H9 (cell line): ENCODE results near the gene PIP5KL1. TPM values are rescaled to one million over a fixed set of nuclear protein-coding genes. Genes with fewer than 3 reads are reported as not detected.

Experiments
- DNase-seq: peaks from one replicate; pipeline ENCODE4 v3.0.0-alpha.2; 2017
- H2AFZ ChIP-seq: one replicate; pipeline ENCODE4 v1.6.1; 2013; ENCODE audit warnings: mild to moderate bottlenecking, low read length, control low read depth, moderate library complexity
- H2AK5ac ChIP-seq: 2 replicates; pipeline ENCODE4 v1.6.1; 2013; ENCODE audit warnings: low read length, control low read depth, mixed read lengths; ENCODE audit not compliant: insufficient read length
- H2BK120ac ChIP-seq: one replicate; pipeline ENCODE4 v1.6.1; 2013; ENCODE audit warnings: low read depth, mild to moderate bottlenecking, low read length, control low read depth, inconsistent platforms; ENCODE audit not compliant: poor library complexity, severe bottlenecking
- H2BK12ac ChIP-seq: 2 replicates; pipeline ENCODE4 v1.6.1; 2013; ENCODE audit warnings: low read length, control low read depth, mixed read lengths, low read depth; ENCODE audit not compliant: insufficient read length
- H2BK15ac ChIP-seq: 2 replicates; pipeline ENCODE4 v1.6.1; 2013; ENCODE audit warnings: low read depth, low read length, control low read depth
- H2BK20ac ChIP-seq: one replicate; pipeline ENCODE4 v1.6.1; 2013; ENCODE audit warnings: low read depth, mild to moderate bottlenecking, low read length, control low read depth, inconsistent platforms; ENCODE audit not compliant: poor library complexity, severe bottlenecking
- H2BK5ac ChIP-seq: 2 replicates; pipeline ENCODE4 v1.6.1; 2013; ENCODE audit warnings: low read length, control low read depth, mixed read lengths; ENCODE audit not compliant: insufficient read length
- H3K14ac ChIP-seq: 2 replicates; pipeline ENCODE4 v1.6.1; 2013; ENCODE audit warnings: low read length, control low read depth; ENCODE audit not compliant: insufficient read depth
- H3K18ac ChIP-seq: 2 replicates; pipeline ENCODE4 v1.6.1; 2013; ENCODE audit warnings: low read depth, mild to moderate bottlenecking, mixed read lengths, low read length, control low read depth; ENCODE audit not compliant: insufficient read length
- H3K23ac ChIP-seq: 2 replicates; pipeline ENCODE4 v1.6.1; 2013; ENCODE audit warnings: low read length, control low read depth, mixed read lengths, low read depth; ENCODE audit not compliant: insufficient read length
- H3K23me2 ChIP-seq: 2 replicates; pipeline ENCODE4 v1.6.1; 2013; ENCODE audit warnings: low read depth, mild to moderate bottlenecking, mixed read lengths, low read length, control low read depth; ENCODE audit not compliant: insufficient read length, poor library complexity, severe bottlenecking
- H3K27ac ChIP-seq: 2 replicates; pipeline ENCODE4 v1.5.1; 2013; ENCODE audit warnings: low read length, control low read depth, mixed read lengths, low read depth; ENCODE audit not compliant: insufficient read length
- H3K27me3 ChIP-seq: 2 replicates; pipeline ENCODE4 v1.6.1; 2013; ENCODE audit warnings: low read length, control low read depth, inconsistent platforms; ENCODE audit not compliant: insufficient read depth
- H3K4ac ChIP-seq: 2 replicates; pipeline ENCODE4 v1.6.1; 2013; ENCODE audit warnings: low read depth, mild to moderate bottlenecking, control low read depth, inconsistent platforms, low read length, moderate library complexity
- H3K4me1 ChIP-seq: 2 replicates; pipeline ENCODE4 v1.6.1; 2013; ENCODE audit warnings: low read length, control low read depth, inconsistent platforms; ENCODE audit not compliant: insufficient read depth
- H3K4me2 ChIP-seq: 2 replicates; pipeline ENCODE4 v1.6.1; 2013; ENCODE audit warnings: low read length, control low read depth, mixed read lengths; ENCODE audit not compliant: insufficient read length, insufficient read depth
- H3K56ac ChIP-seq: 2 replicates; pipeline ENCODE4 v1.6.1; 2013; ENCODE audit warnings: low read depth, mild to moderate bottlenecking, mixed read lengths, low read length, control low read depth; ENCODE audit not compliant: insufficient read length
- H3K79me1 ChIP-seq: 2 replicates; pipeline ENCODE4 v1.6.1; 2013; ENCODE audit warnings: low read depth, mild to moderate bottlenecking, moderate library complexity, low read length, control low read depth, inconsistent platforms; ENCODE audit not compliant: insufficient read depth, poor library complexity, severe bottlenecking
- H3K79me2 ChIP-seq: 2 replicates; pipeline ENCODE4 v1.6.1; 2013; ENCODE audit warnings: low read length, control low read depth, inconsistent platforms; ENCODE audit not compliant: insufficient read depth
- H3K9ac ChIP-seq: 2 replicates; pipeline ENCODE4 v1.6.1; 2013; ENCODE audit warnings: low read length, control low read depth, mixed read lengths; ENCODE audit not compliant: insufficient read length; ENCODE audit errors: extremely low read depth
- H3K9me3 ChIP-seq: one replicate; pipeline ENCODE4 v1.6.1; 2013; ENCODE audit warnings: low read depth, low read length, inconsistent platforms; ENCODE audit not compliant: control insufficient read depth
- H3T11ph ChIP-seq: one replicate; pipeline ENCODE4 v1.6.1; 2013; ENCODE audit warnings: mild to moderate bottlenecking, low read length, control low read depth, inconsistent platforms
- H4K20me1 ChIP-seq: one replicate; pipeline ENCODE4 v1.6.1; 2013; ENCODE audit not compliant: control insufficient read depth, insufficient read length, insufficient read depth
- H4K5ac ChIP-seq: 2 replicates; pipeline ENCODE4 v1.6.1; 2013; ENCODE audit warnings: low read depth, mild to moderate bottlenecking, mixed read lengths, low read length, control low read depth; ENCODE audit not compliant: insufficient read length
- H4K8ac ChIP-seq: replicated peaks from 2 replicates; pipeline ENCODE4 v1.6.1; 2013; ENCODE audit warnings: low read length, control low read depth, mixed read lengths, low read depth; ENCODE audit not compliant: insufficient read length
- H4K91ac ChIP-seq: 2 replicates; pipeline ENCODE4 v1.6.1; 2013; ENCODE audit warnings: low read depth, mild to moderate bottlenecking, moderate library complexity, mixed read lengths, low read length, control low read depth; ENCODE audit not compliant: insufficient read length
- H3K27ac Mint-ChIP-seq, 3 experiments: 2 replicates in 2 of 3; 3 replicates in 1 of 3; pipeline ENCODE4 v1.8.0; 2020 to 2021; ENCODE audit warnings: mixed read lengths in 3 of 3, mild to moderate bottlenecking in 1 of 3, moderate library complexity in 1 of 3
- H3K27me3 Mint-ChIP-seq: 2 replicates; pipeline ENCODE4 v1.8.0; 2021; ENCODE audit warnings: low read depth, mild to moderate bottlenecking, moderate library complexity, mixed read lengths
- H3K36me3 Mint-ChIP-seq, 3 experiments: 2 replicates in 2 of 3; 3 replicates in 1 of 3; pipeline ENCODE4 v1.8.0; 2020 to 2021; ENCODE audit warnings: low read depth in 3 of 3, mixed read lengths in 3 of 3; ENCODE audit not compliant: insufficient read depth in 1 of 3
- H3K4me1 Mint-ChIP-seq, 2 experiments: 2 replicates each; pipeline ENCODE4 v1.8.0; 2020; ENCODE audit warnings: mixed read lengths in 2 of 2
- H3K4me3 Mint-ChIP-seq, 2 experiments: 2 replicates in 1 of 2; 3 replicates in 1 of 2; pipeline ENCODE4 v1.8.0; 2020 to 2021; ENCODE audit warnings: mild to moderate bottlenecking in 2 of 2, mixed read lengths in 2 of 2, moderate library complexity in 1 of 2
- H3K9me3 Mint-ChIP-seq, 2 experiments: 2 replicates in 1 of 2; 3 replicates in 1 of 2; pipeline ENCODE4 v1.8.0; 2020; ENCODE audit warnings: mild to moderate bottlenecking in 2 of 2, mixed read lengths in 2 of 2, moderate library complexity in 1 of 2
- CTCF ChIP-seq: fragments of 200-600 bp; sonication (generic); conservative IDR thresholded peaks from 3 replicates; pipeline ENCODE4 v1.8.0; 2021; ENCODE audit warnings: antibody characterized with exemption, mild to moderate bottlenecking
- WGBS: extraction: QIAGEN DNeasy Blood & Tissue Kit; methylation state at CpG from one replicate; pipeline ENCODE4 v1.1.7; 2013; ENCODE audit warnings: missing lambda C conversion rate, low lambda C conversion rate, mixed read lengths; ENCODE audit not compliant: insufficient read length; ENCODE audit errors: extremely low coverage; 5-methylcytosine and 5-hydroxymethylcytosine counted together
- total RNA-seq: library from RNA; stranded (reverse); gene quantifications from 2 replicates; pipeline ENCODE4 v1.2.1, GENCODE V29; 2021

The PIP5KL1 gene
- total RNA-seq, 1 experiment from 2014 or later: 11.6 TPM

- H3K4me1 ChIP-seq: peaks cover 3% of the 10 kb centered on the region; the same call in 1 of the 2 replicates
- H3K9ac ChIP-seq: no peak overlapping the region
- H4K91ac ChIP-seq: no peak overlapping the region
- Mint-ChIP-seq H3K4me1 (peaks cover 10 to 23% of the 10 kb centered on the region in 2 experiments), H3K36me3 (peaks cover 41 to 58% (median 51%) of the 10 kb centered on the region in 3 experiments), H3K4me3 (no peak overlapping the region), H3K27me3 (no peaks in the 10 kb centered on the region), H3K9me3 (peaks cover 9% of the 10 kb centered on the region in 2 experiments; a peak in 3 of 5 replicates), H3K27ac (peak overlapping the region in 1 of 3 experiments; percentile 79; a peak in 1 of 7 replicates)
- H2BK12ac ChIP-seq: no peak overlapping the region
- H2BK20ac ChIP-seq: no peak overlapping the region
- no peak overlapping the region for H3K4me2 ChIP-seq
- H3K27ac ChIP-seq: no peak overlapping the region
- H3K27me3 ChIP-seq: no peaks in the 10 kb centered on the region
- H3K18ac ChIP-seq: no peak overlapping the region
- H2AK5ac ChIP-seq: no peak overlapping the region
- no peak overlapping the region for H3K23ac ChIP-seq
- no peak overlapping the region for H4K8ac ChIP-seq
- no peak for TF ChIP-seq CTCF
- H2AFZ ChIP-seq: no peak overlapping the region
- H4K20me1 ChIP-seq: no peaks in the 10 kb centered on the region
- no CpG with 5 or more reads among the region's 8 CpGs for WGBS
- H2BK120ac ChIP-seq: no peak overlapping the region
- no peak overlapping the region for H3T11ph ChIP-seq
- H3K14ac ChIP-seq: no peak overlapping the region; the same call in 1 of the 2 replicates
- H3K56ac ChIP-seq: no peak overlapping the region
- H2BK5ac ChIP-seq: no peak overlapping the region
- no peaks in the 10 kb centered on the region for H3K79me1 ChIP-seq
- no peak overlapping the region for H3K4ac ChIP-seq
- H4K5ac ChIP-seq: no peak overlapping the region
- H2BK15ac ChIP-seq: no peak overlapping the region
- peaks cover 4% of the 10 kb centered on the region for H3K23me2 ChIP-seq
- no peaks in the 10 kb centered on the region for H3K9me3 ChIP-seq
- DNase-seq: no peak
- no peaks in the 10 kb centered on the region for H3K79me2 ChIP-seq
These were observed 34.8 kb downstream of the PIP5KL1 start for GRCh38 chr9:127895811-127896210.
